Ureter (tissue), 1 donor: ENCODE results near the gene CKMT2. TPM values are rescaled to one million over a fixed set of nuclear protein-coding genes. Genes with fewer than 3 reads are reported as not detected.

ENCODE experiments used
- DNase-seq: peaks from one replicate; pipeline ENCODE4 v3.0.0-alpha.2; 2020; ENCODE audit warnings: low spot score
- total RNA-seq: library from RNA; stranded (reverse); gene quantifications from one replicate; pipeline ENCODE4 v1.2.4, GENCODE V29; 2023
- donor health status: DM: yes; HTN: yes; CAD: no.

CKMT2 gene
- total RNA-seq, 1 donor from 2014 or later: 6.6 TPM

DNA sequence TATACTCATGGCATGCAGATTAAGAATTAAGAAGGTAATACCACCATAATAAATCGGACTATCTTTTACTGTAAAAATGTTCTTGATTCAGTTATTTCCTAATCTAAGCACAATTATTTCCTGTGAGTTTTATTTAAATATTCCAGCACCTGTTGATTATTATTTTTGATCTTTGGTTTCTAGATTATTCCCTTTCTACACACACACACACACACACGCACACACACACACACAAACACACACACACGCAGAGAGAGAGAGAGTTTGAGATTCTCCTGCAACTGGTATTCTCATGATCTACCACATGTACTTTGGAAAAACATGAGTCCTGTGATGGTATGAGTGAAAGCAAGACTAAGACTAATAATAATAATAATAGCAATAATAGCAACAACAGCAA is 17.0 kb upstream of the CKMT2 start:
- no peak for DNase-seq

GRCh38 chr5:81219389-81219788 is 13.7 kb upstream of the CKMT2 start:
- no peak for DNase-seq

- DNase-seq: no peak
These were observed 10.8 kb upstream of the CKMT2 start for GRCh38 chr5:81222285-81222684.

DNA sequence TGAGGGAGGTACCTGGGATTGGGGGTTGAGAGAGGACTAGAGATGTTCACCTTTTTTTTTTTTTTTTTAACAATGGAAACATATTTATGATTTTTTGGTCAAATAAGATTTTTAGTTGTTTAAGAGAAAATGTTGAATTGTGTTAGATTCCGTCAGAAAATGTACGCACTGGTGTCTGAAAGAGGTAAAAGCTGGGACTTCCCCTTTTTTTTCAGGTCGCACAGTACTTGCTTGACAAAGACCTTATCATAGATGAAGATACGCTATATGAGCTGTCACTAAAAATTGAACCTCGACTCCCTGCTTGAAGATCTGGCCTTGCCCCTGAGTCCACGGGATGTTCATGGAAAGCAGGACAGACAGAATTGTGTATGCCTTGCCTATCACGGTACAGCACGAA is 7.7 kb upstream of the CKMT2 start:
- no peak for DNase-seq

GRCh38 chr5:81226286-81226685 is 6.8 kb upstream of the CKMT2 start:
- DNase-seq: no peak

DNA sequence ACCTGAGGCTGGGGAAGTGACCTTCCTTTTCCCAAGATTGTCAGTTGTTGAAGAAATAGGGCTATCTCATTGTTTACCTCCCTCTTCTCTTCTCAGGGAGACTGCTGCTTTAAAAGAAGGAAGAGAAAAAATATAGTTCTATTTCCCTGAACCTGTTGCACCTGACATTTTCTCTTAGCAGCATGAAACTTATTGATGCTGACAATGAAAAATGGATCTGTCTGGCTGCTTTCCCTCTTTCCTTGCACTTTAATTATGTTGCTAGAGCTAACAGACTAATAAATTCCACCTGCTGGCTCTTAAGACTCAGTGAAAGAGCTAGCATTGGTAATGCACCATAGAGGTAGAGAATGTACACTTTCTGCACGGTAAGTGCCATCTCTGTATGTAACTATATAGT is 6.2 kb upstream of the CKMT2 start:
- DNase-seq: no peak

- no peak for DNase-seq
These were observed 5.0 kb upstream of the CKMT2 start for GRCh38 chr5:81228084-81228483.

GRCh38 chr5:81230416-81230815 is 2.7 kb upstream of the CKMT2 start:
- DNase-seq: no peak

- peak; percentile 66 for DNase-seq
These were observed 550 bp upstream of the CKMT2 start for GRCh38 chr5:81232464-81233079.

GRCh38 chr5:81234299-81234698 is 1.2 kb downstream of the CKMT2 start:
- DNase-seq: no peak

GRCh38 chr5:81234801-81235200 is 1.7 kb downstream of the CKMT2 start:
- no peak for DNase-seq

DNA sequence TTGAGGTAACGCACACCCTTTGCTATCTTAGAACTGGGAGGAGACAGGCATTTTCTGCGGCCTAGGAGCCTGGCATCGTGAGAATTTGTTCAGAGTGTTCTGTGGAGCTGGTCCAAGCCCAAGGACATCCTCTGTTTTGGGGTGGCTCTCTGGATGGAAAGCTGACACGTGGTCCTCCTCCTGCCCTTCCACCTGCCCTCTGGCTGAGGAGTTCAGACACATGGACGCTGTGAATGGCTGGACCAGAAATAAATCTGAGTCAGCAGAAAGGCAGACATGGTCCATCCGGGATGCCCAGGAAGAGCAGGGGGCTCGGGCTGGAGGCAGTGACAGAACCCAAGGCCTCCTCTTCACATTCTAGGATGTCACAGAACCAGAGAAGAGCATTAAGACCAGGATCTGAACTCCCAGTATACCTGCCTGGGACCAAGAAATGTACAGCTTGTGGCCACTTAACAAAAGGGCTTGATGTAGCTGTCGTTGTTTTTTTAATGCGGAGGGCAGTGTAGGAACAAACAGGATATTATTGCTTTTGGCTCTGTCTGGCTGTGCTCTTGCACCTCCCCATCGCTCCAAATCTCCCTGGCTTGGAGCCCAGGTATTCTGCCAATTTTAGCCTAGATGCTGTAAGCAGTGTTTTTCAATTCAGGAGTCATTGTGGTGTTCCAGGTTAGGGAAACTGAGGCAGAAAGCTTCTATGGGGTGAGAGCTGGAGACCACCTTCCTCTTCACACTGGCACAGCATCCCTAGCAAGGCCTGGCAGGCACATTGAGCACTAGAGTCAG is 2.4 kb downstream of the CKMT2 start:
- DNase-seq: no peak

DNA sequence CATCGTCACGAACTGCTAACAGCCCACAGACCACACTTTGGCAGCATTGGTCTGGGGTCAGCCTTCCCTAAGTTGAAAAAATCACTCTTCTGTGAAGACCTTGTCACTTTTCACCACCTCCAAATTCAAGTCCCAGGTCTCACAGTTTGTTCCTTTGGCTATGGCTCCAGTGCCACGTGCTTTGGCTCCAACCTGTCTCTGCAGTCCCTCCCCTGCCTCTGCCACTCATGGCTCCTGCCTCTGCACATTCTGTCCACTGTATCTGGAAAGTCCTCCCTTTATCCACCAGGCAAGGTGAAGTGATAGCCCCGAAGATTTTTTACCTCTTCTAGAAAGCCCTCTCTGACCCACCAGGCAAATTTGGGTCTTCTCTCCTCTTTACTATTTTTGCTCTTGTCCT is 5.3 kb downstream of the CKMT2 start:
- no peak for DNase-seq

GRCh38 chr5:81239613-81240012 is 6.5 kb downstream of the CKMT2 start:
- no peak for DNase-seq

DNA sequence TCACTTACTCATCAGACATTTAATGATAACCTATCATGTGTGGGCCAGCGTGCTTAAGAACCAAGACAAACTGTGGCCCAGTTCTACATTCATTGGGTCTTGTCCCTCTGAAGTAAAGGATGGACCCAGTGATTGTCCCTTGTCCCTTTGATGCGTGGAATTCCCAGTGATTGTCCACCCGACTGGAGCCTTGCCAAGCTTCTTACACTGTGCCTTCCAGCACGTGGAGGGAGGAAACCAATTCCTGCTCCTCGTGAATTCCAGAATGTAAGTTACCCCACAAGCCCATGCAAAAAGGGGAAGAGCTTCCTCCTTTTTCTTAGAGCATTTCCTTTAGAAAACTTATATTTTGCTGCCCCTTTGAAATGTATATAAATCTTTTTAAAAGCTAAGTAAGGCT is 7.9 kb downstream of the CKMT2 start:
- DNase-seq: no peak

DNA sequence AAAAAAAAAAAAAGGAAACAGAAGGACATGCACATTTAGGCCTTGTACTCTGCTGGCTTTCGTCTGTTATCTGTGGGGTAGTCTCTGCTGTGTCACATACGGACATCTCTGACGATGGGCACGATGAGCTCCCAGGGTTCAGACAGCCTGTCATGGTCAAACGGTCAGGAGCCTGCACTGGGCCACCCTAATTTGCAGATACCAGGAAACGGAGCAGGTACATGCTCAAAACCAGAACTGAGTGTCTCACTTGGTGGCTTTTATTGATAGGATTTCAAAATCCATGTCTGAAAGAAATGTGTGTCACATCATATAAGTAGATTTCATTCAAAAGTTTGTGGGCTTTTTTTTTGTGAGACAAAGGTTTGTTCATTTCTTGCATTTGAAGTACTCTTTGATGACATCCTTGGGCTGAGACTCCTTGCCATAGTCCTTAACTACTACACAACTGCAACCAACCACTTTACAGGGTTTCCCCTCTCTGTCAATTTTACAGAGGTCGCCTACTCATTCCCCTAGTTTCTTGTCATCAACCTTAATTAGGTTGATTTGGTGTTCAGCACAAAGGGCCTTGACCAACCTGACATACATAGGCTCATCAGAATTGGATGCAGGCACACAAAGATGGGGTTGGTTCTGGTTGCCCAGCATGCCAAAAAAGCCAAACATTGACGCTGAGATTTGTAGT is 9.0 kb downstream of the CKMT2 start:
- DNase-seq: no peak

GRCh38 chr5:81242906-81243436 is 9.8 kb downstream of the CKMT2 start:
- no peak for DNase-seq

- DNase-seq: no peak
These were observed 11.3 kb downstream of the CKMT2 start for GRCh38 chr5:81244451-81244850.

DNA sequence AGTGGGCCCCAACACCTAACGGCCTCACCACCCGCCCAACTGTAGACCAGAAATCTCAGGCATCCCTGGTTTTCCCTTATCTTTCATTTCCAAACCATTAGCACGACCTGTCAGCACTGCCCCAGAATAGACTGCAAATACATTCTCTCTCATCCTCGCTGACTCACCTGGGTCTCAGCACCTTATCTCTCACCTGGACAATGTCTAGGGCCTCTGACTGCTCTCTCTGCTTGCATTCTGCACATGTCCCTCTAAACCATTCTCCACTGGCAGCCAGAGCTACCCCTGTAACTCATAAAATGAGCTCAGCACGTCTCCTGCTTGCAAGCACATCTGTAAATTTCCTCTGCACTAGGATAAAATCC is 12.7 kb downstream of the CKMT2 start:
- DNase-seq: no peak

GRCh38 chr5:81246697-81247096 is 13.6 kb downstream of the CKMT2 start:
- no peak for DNase-seq

DNA sequence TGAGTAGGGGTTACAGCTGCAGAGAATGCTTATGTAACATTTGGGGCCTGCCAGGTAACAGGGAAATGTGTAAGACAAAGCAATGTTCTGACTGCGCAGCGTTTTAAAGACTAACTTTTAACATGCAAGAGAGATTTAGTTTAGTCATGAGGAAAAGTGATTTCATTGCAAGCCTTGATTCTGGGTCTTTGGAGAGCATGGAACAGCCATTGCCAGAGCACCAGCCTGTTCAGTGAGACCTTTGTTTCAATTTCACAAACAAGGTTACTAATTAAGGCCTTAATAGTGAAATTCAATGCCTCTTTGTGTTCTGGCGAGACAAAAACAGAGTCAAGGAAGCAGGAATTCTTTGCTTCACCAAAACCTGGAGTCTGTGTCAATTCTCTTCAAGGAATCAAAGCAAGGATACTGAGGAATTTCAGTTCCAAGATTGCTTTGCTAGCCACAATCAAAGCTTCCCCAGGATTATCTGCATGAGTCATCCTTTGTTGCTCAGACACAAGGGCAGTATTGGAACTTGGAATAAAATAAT is 14.4 kb downstream of the CKMT2 start:
- DNase-seq: no peak

DNA sequence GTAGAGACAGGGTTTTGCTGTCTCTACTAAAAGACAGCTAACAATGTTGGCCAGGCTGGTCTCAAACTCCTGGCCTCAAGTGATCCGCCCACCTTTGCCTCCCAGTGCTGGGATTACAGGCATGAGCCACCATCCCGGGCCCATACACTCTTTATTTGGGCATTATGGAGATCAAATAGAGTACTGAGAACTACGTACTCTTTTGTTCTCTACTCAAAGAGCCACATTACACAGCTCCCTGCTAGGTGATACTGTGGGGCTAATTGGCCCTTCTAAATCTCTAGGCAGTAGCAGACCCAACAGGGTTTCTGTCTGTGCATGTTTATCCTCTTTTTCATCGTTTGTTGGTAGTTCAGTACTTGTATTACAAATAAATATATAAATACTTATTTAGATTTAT is 16.1 kb downstream of the CKMT2 start:
- DNase-seq: no peak

DNA sequence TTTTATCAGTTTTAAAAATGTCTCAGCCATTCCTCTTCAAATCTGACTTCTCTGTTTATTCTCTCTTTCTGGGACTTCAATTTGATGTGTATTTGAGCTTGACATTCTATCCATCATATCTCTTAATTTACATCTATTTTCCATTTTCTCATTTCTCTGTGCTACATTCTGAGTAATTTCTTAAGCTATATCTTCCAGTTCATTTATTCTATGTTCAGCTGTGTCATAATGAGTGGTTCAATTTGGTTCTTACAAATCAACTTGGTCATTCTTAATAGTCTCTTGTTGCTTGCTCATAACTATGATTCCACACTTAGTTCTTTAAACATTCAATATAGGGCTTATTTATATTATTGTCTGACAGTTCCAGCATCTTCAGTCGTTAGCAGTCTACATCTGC is 16.9 kb downstream of the CKMT2 start:
- DNase-seq: no peak
